Mesothelial cell of epicardium (in vitro differentiated cells): ENCODE measurements around the gene ETS1. TPM values are rescaled to one million over a fixed set of nuclear protein-coding genes. Genes with fewer than 3 reads are reported as not detected.

Experiments
- DNase-seq, 2 experiments: peaks; one replicate each; pipeline ENCODE4 v3.0.0; 2021; ENCODE audit warnings: low spot score in 2 of 2; ENCODE audit not compliant: unreplicated experiment in 2 of 2
- H3K27ac Mint-ChIP-seq: 2 replicates; pipeline ENCODE4 v1.8.0; 2021; ENCODE audit warnings: mixed read lengths
- H3K27me3 Mint-ChIP-seq: 2 replicates; pipeline ENCODE4 v1.8.0; 2021; ENCODE audit warnings: low read depth, mixed read lengths
- H3K36me3 Mint-ChIP-seq: 2 replicates; pipeline ENCODE4 v1.8.0; 2021; ENCODE audit warnings: mixed read lengths
- H3K4me1 Mint-ChIP-seq: 2 replicates; pipeline ENCODE4 v1.8.0; 2021; ENCODE audit warnings: mixed read lengths
- H3K4me3 Mint-ChIP-seq: 2 replicates; pipeline ENCODE4 v1.8.0; 2021; ENCODE audit warnings: mild to moderate bottlenecking, moderate library complexity, mixed read lengths
- H3K9me3 Mint-ChIP-seq: 2 replicates; pipeline ENCODE4 v1.8.0; 2021; ENCODE audit warnings: mixed read lengths
- total RNA-seq: library from RNA; stranded (reverse); gene quantifications from 3 replicates; pipeline ENCODE4 v1.2.1, GENCODE V29; 2021
- TF ChIP-seq, protein P1 (sequence below): fragments of 200-600 bp; sonication (generic); IDR thresholded peaks from one replicate; pipeline ENCODE4 v1.5.0; 2021; ENCODE audit warnings: antibody characterized with exemption; ENCODE audit not compliant: unreplicated experiment

Gene ETS1
- total RNA-seq, 1 donor from 2014 or later, result 29.7 TPM

DNA sequence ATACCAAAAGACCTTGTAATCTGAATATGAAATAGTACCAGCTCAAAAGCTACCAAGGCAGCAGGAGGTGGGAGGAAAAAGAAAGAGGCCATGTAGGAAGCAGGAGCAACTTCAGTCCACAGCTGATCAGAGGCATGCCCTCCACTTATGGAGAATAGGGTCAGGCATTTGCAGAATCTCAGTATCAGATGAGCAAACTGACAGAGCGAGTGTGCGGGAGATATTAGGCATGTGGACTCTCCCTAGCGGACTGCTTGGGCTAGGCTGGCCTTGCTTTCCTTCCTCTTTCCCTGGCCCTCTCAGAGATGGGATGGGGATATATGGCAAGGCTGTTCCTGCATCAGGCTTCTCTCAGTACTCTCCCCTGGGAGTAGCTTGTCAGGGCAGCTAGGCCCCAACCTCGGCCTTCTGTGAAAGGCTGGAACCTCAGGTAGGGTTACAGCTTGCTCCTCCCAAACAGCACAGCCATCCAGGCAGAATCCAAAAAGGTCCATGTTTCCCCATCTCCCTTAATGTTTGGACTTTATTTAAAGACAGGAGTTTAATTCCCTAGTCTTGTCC, 37.0 kb downstream of the ETS1 start:
- Mint-ChIP-seq H3K4me3 (peak overlapping the region; percentile 76), H3K9me3 (no peaks in the 10 kb centered on the region), H3K27me3 (peaks cover 11% of the 10 kb centered on the region), H3K4me1 (peaks cover 39% of the 10 kb centered on the region), H3K36me3 (no peaks in the 10 kb centered on the region), H3K27ac (no peak overlapping the region)
- TF ChIP-seq, protein P1, sequence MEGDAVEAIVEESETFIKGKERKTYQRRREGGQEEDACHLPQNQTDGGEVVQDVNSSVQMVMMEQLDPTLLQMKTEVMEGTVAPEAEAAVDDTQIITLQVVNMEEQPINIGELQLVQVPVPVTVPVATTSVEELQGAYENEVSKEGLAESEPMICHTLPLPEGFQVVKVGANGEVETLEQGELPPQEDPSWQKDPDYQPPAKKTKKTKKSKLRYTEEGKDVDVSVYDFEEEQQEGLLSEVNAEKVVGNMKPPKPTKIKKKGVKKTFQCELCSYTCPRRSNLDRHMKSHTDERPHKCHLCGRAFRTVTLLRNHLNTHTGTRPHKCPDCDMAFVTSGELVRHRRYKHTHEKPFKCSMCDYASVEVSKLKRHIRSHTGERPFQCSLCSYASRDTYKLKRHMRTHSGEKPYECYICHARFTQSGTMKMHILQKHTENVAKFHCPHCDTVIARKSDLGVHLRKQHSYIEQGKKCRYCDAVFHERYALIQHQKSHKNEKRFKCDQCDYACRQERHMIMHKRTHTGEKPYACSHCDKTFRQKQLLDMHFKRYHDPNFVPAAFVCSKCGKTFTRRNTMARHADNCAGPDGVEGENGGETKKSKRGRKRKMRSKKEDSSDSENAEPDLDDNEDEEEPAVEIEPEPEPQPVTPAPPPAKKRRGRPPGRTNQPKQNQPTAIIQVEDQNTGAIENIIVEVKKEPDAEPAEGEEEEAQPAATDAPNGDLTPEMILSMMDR, result no peak
- no peak for DNase-seq

DNA sequence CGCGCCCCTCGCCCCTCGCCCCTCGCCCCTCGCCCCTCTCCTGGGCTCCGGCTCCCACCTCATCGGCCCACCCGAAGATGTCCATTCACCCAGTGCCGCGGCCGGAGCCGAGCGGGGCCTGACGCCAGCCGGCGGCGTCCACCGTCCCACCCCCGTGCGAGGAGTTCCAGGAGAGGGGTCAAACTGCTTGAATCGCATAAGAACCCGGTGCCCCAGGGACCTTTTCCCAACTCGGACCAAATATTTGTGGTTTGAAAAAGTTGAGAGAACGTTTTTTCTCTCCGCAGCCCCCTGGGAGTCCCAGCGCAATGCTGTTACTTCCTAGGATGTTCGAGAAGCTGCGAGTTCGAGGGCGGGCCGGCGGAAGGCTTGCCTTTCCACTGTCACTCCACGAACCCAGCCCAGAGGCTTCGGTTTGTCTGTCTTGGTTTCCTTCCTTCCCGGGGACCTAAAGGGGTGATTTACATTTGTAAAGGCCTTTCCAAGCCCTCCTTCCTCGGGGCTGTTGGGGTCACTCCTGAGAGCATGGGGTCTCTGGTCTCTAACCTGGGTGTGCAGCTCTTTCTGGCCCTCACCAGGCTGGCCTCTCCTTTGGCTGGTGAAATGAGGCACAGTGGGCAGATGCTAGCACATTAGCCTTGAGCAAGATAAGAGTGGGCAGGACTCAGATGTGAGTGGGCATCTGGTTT, 38.0 kb downstream of the ETS1 start:
- no peak for DNase-seq
- H3K36me3 Mint-ChIP-seq, result no peaks in the 10 kb centered on the region
- TF ChIP-seq, protein P1, result no peak
- peak overlapping the region; percentile 48 for H3K27ac Mint-ChIP-seq
- peaks cover 11% of the 10 kb centered on the region for H3K27me3 Mint-ChIP-seq
- peaks cover 40% of the 10 kb centered on the region for H3K4me1 Mint-ChIP-seq
- H3K9me3 Mint-ChIP-seq, result no peaks in the 10 kb centered on the region
- H3K4me3 Mint-ChIP-seq, result peak overlapping the region; percentile 76

DNA sequence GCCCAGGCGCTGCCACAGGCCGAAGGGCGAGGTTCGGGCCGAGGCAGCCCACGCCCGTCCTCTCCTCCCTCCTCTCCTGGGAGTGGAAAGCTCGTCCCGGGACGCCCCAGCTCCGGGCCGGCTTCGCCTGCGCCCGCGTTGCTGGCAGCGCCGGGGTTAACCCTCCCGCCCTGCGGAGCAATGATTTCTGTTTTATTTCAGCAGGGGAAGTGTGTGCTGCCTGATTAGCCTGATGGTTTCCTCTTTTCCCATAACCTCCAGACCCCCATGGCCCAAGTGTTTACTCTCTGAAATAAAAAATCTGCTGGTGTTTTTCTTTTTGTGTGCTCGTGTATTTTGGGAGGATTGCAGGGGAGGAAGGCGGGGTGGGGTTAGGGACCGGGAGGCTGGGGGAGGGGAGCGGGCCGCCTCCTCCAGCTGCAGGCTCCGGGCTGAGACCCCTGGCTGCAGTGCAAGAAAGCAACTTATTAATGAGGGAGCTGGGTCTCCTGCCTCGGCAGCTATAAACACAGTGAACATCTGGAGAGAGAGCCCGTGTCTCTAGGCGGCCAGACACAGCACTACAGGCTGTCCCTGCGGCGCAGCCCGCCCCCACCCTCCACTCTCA, 38.6 kb downstream of the ETS1 start:
- peaks cover 37% of the 10 kb centered on the region for H3K4me1 Mint-ChIP-seq
- peak overlapping the region; percentile 77 for H3K27ac Mint-ChIP-seq
- no peaks in the 10 kb centered on the region for H3K9me3 Mint-ChIP-seq
- TF ChIP-seq, protein P1, result no peak
- H3K27me3 Mint-ChIP-seq, result peaks cover 11% of the 10 kb centered on the region
- no peaks in the 10 kb centered on the region for H3K36me3 Mint-ChIP-seq
- DNase-seq, result peak in 1 of 2 experiments; percentile 47
- H3K4me3 Mint-ChIP-seq, result peak overlapping the region; percentile 76

DNA sequence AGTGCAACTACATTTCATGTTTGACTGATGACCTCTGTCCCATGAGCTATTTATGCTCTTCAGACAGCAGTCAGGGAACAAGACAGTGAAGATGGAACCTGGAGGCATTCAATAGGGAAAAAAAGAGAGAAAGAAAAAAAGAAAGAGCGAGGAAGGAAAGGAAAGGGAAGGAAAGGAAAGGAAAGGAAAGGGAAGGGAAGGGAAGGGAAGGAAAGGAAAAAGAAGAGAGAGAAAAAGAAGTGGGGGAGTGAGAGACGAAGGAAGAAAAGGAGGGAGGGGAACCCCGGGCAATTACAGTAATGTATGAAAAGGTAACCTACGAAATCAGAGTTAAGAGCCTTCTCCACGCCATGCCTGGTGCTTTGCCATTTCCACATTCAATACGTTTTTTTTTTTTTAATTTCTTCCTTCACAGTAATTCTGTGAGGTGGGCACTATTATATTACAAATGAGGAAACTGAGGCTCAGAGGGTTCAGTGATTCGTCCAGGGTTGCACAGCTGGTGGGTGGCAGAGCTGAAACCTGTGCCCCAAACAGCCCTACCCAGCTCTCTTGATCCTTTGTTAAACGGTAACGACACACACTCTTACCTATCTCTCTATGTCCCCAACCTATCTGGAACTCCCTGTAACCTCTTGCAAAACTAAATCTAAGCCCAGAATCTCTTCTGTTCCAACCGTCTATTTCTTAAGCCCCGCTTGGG, 39.3 kb downstream of the ETS1 start:
- Mint-ChIP-seq H3K9me3 (no peaks in the 10 kb centered on the region), H3K27ac (peak overlapping the region; percentile 41)

DNA sequence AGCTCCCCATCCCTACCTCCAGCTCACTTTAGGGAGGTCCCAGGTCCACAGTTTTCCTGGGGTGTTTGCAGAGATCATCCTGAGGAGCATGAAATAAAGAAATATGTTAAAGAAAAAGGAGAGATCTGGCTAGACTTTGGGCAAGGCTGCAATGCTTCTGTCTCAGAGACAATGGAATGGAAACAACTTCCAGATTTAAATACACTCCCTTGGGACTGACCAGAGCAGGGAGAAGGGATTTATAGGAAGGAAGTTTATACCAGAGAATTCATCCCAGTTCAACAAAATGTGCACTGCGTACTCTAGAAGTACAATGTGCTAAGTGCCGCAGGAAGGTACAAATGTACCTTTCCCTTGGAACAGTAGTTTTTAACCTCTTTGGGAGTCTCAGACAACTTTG, 40.4 kb downstream of the ETS1 start:
- Mint-ChIP-seq H3K9me3 (no peaks in the 10 kb centered on the region), H3K27me3 (peaks cover 11% of the 10 kb centered on the region), H3K4me3 (no peak overlapping the region), H3K36me3 (no peaks in the 10 kb centered on the region), H3K4me1 (peaks cover 34% of the 10 kb centered on the region), H3K27ac (no peak overlapping the region)
- TF ChIP-seq, protein P1, result no peak
- no peak for DNase-seq

More for the DNA sequence above, 39.3 kb downstream of the ETS1 start:
- H3K36me3 Mint-ChIP-seq, result no peaks in the 10 kb centered on the region
- peaks cover 37% of the 10 kb centered on the region for H3K4me1 Mint-ChIP-seq
- H3K4me3 Mint-ChIP-seq, result peak overlapping the region; percentile 76
- H3K27me3 Mint-ChIP-seq, result peaks cover 11% of the 10 kb centered on the region
- TF ChIP-seq, protein P1, result no peak
- no peak for DNase-seq
